WTC11 (cell line): ENCODE measurements around the gene ZC3H12C. TPM values are rescaled to one million over a fixed set of nuclear protein-coding genes. Genes with fewer than 3 reads are reported as not detected.

Experiments used
- ATAC-seq: fragments of 200-7000 bp; cut with Tn5 transposase; 2 replicates; pipeline ENCODE4 v1.10.0; 2021; ENCODE audit warnings: mild to moderate bottlenecking, moderate library complexity
- CTCF ChIA-PET: fragments of 300-600 bp; sonication (Branson Sonifier 250); formaldehyde crosslinking; loops from one replicate; lab custom pipeline; 2021; ENCODE audit warnings: antibody characterized with exemption; lab: Charles Lee
- POLR2A ChIA-PET: fragments of 350-600 bp; sonication (Branson Sonifier 250); formaldehyde crosslinking; loops from one replicate; lab custom pipeline; 2021; ENCODE audit warnings: antibody characterized with exemption; lab: Charles Lee
- DNase-seq: peaks from one replicate; pipeline ENCODE4 v3.0.0; 2021; ENCODE audit warnings: low spot score
- H3K27ac Mint-ChIP-seq: 2 replicates; pipeline ENCODE4 v1.8.0; 2021; ENCODE audit warnings: mixed read lengths
- H3K27me3 Mint-ChIP-seq: 2 replicates; pipeline ENCODE4 v1.8.0; 2021; ENCODE audit warnings: low read depth, mild to moderate bottlenecking, moderate library complexity, mixed read lengths
- H3K36me3 Mint-ChIP-seq: 2 replicates; pipeline ENCODE4 v1.8.0; 2021; ENCODE audit warnings: mixed read lengths
- H3K4me1 Mint-ChIP-seq: 2 replicates; pipeline ENCODE4 v1.8.0; 2022; ENCODE audit warnings: mixed read lengths
- H3K4me3 Mint-ChIP-seq: 2 replicates; pipeline ENCODE4 v1.8.0; 2021; ENCODE audit warnings: mild to moderate bottlenecking, moderate library complexity, mixed read lengths
- H3K9me3 Mint-ChIP-seq: 2 replicates; pipeline ENCODE4 v1.8.0; 2021; ENCODE audit warnings: mixed read lengths
- ATF2 ChIP-seq: sonication (generic); formaldehyde crosslinking; IDR thresholded peaks from 2 replicates; pipeline ENCODE4 v1.8.1; 2022; ENCODE audit warnings: low read depth, missing genetic modification reagents, borderline replicate concordance
- ESRRA ChIP-seq: sonication (generic); formaldehyde crosslinking; IDR thresholded peaks from 2 replicates; pipeline ENCODE4 v1.8.1; 2022; ENCODE audit warnings: mild to moderate bottlenecking, missing genetic modification reagents, borderline replicate concordance
- ETV6 ChIP-seq: sonication (generic); formaldehyde crosslinking; IDR thresholded peaks from 2 replicates; pipeline ENCODE4 v1.8.1; 2022; ENCODE audit warnings: mild to moderate bottlenecking, missing genetic modification reagents
- FOXP4 ChIP-seq: sonication (generic); formaldehyde crosslinking; IDR thresholded peaks from 2 replicates; pipeline ENCODE4 v1.8.0; 2022; ENCODE audit warnings: mild to moderate bottlenecking, missing genetic modification reagents
- IRF1 ChIP-seq: sonication (generic); formaldehyde crosslinking; IDR thresholded peaks from 2 replicates; pipeline ENCODE4 v1.8.0; 2023; ENCODE audit warnings: missing genetic modification reagents
- JAZF1 ChIP-seq: fragments of 250-450 bp; sonication (Bioruptor Pico); IDR thresholded peaks from 2 replicates; pipeline ENCODE4 v1.9.0; 2021; ENCODE audit warnings: moderate library complexity, mild to moderate bottlenecking, inconsistent platforms
- MXD4 ChIP-seq: fragments of 250-450 bp; sonication (Bioruptor Pico); IDR thresholded peaks from 2 replicates; pipeline ENCODE4 v1.8.0; 2021; ENCODE audit warnings: mild to moderate bottlenecking, moderate library complexity, borderline replicate concordance
- NFATC4 ChIP-seq: fragments of 250-450 bp; sonication (Bioruptor Pico); IDR thresholded peaks from 2 replicates; pipeline ENCODE4 v1.9.0; 2021; ENCODE audit warnings: mild to moderate bottlenecking
- NFE2L1 ChIP-seq: sonication (generic); formaldehyde crosslinking; IDR thresholded peaks from 2 replicates; pipeline ENCODE4 v1.8.1; 2023; ENCODE audit warnings: missing genetic modification reagents
- SOX15 ChIP-seq: fragments of 250-450 bp; sonication (Bioruptor Pico); IDR thresholded peaks from 2 replicates; pipeline ENCODE4 v1.9.0; 2021; ENCODE audit warnings: mild to moderate bottlenecking
- ZBTB21 ChIP-seq: sonication (generic); formaldehyde crosslinking; IDR thresholded peaks from 2 replicates; pipeline ENCODE4 v1.8.1; 2023; ENCODE audit warnings: mild to moderate bottlenecking, missing genetic modification reagents, borderline replicate concordance
- ZNF219 ChIP-seq: sonication (generic); formaldehyde crosslinking; IDR thresholded peaks from 2 replicates; pipeline ENCODE4 v1.8.0; 2023; ENCODE audit warnings: missing genetic modification reagents, mild to moderate bottlenecking, borderline replicate concordance
- ZNF396 ChIP-seq: fragments of 250-450 bp; sonication (Bioruptor Pico); IDR thresholded peaks from 2 replicates; pipeline ENCODE4 v1.8.0; 2021; ENCODE audit warnings: mild to moderate bottlenecking, moderate library complexity, borderline replicate concordance
- ZNF423 ChIP-seq: fragments of 250-450 bp; sonication (Bioruptor Pico); IDR thresholded peaks from 2 replicates; pipeline ENCODE4 v2.1.2; 2022; ENCODE audit warnings: mild to moderate bottlenecking, moderate library complexity
- ZNF512 ChIP-seq: sonication (generic); formaldehyde crosslinking; IDR thresholded peaks from 2 replicates; pipeline ENCODE4 v1.8.1; 2022; ENCODE audit warnings: missing genetic modification reagents, borderline replicate concordance
- ZNF671 ChIP-seq: fragments of 250-450 bp; sonication (Bioruptor Pico); IDR thresholded peaks from 2 replicates; pipeline ENCODE4 v1.8.0; 2021; ENCODE audit warnings: mild to moderate bottlenecking
- ZSCAN18 ChIP-seq: fragments of 250-450 bp; sonication (Bioruptor Pico); IDR thresholded peaks from 2 replicates; pipeline ENCODE4 v2.1.2; 2022; ENCODE audit warnings: mild to moderate bottlenecking, moderate library complexity
- total RNA-seq: library from RNA; stranded (reverse); gene quantifications from 3 replicates; pipeline ENCODE4 v1.2.3, GENCODE V29; 2021
- TF ChIP-seq, protein P1 (sequence below): fragments of 250-450 bp; sonication (Bioruptor Pico); IDR thresholded peaks from 2 replicates; pipeline ENCODE4 v1.9.0; 2021; ENCODE audit warnings: moderate library complexity, mild to moderate bottlenecking, inconsistent platforms, borderline replicate concordance
- TF ChIP-seq, protein P2 (sequence below): sonication (generic); formaldehyde crosslinking; IDR thresholded peaks from 2 replicates; pipeline ENCODE4 v1.8.1; 2023; ENCODE audit warnings: mild to moderate bottlenecking, missing genetic modification reagents
- TF ChIP-seq, protein P3 (sequence below): fragments of 250-450 bp; sonication (Bioruptor Pico); conservative IDR thresholded peaks from 2 replicates; pipeline ENCODE4 v1.9.0; 2021; ENCODE audit warnings: mild to moderate bottlenecking
- TF ChIP-seq, protein P4 (sequence below): sonication (generic); formaldehyde crosslinking; IDR thresholded peaks from 2 replicates; pipeline ENCODE4 v1.8.0; 2023; ENCODE audit warnings: mild to moderate bottlenecking, missing genetic modification reagents
- TF ChIP-seq, protein P5 (sequence below): sonication (generic); formaldehyde crosslinking; IDR thresholded peaks from 2 replicates; pipeline ENCODE4 v1.8.1; 2023; ENCODE audit warnings: mild to moderate bottlenecking, missing genetic modification reagents, moderate library complexity

The ZC3H12C gene
- total RNA-seq, 1 experiment from 2014 or later, result 2.4 TPM

- TF ChIP-seq, protein P1, sequence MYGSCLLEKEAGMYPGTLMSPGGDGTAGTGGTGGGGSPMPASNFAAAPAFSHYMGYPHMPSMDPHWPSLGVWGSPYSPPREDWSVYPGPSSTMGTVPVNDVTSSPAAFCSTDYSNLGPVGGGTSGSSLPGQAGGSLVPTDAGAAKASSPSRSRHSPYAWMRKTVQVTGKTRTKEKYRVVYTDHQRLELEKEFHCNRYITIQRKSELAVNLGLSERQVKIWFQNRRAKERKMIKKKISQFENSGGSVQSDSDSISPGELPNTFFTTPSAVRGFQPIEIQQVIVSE (CRISPR knock-in tag), result no peak
- TF ChIP-seq, protein P2, sequence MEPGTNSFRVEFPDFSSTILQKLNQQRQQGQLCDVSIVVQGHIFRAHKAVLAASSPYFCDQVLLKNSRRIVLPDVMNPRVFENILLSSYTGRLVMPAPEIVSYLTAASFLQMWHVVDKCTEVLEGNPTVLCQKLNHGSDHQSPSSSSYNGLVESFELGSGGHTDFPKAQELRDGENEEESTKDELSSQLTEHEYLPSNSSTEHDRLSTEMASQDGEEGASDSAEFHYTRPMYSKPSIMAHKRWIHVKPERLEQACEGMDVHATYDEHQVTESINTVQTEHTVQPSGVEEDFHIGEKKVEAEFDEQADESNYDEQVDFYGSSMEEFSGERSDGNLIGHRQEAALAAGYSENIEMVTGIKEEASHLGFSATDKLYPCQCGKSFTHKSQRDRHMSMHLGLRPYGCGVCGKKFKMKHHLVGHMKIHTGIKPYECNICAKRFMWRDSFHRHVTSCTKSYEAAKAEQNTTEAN, result no peak
- no peak for TF ChIP-seq ZSCAN18
- TF ChIP-seq ZBTB21, result no peak
- no peak for TF ChIP-seq ESRRA (CRISPR knock-in tag)
- TF ChIP-seq FOXP4, result no peak
- TF ChIP-seq NFATC4 (CRISPR knock-in tag), result no peak
- no peak for TF ChIP-seq JAZF1 (CRISPR knock-in tag)
- no peak for TF ChIP-seq ZNF219 (CRISPR knock-in tag)
- no peak for TF ChIP-seq ATF2 (CRISPR knock-in tag)
- no peak for TF ChIP-seq SOX15 (CRISPR knock-in tag)
- TF ChIP-seq ETV6 (CRISPR knock-in tag), result no peak
Measured at GRCh38 chr11:110160437-110160836, 67.2 kb downstream of the ZC3H12C start (continued).

DNA sequence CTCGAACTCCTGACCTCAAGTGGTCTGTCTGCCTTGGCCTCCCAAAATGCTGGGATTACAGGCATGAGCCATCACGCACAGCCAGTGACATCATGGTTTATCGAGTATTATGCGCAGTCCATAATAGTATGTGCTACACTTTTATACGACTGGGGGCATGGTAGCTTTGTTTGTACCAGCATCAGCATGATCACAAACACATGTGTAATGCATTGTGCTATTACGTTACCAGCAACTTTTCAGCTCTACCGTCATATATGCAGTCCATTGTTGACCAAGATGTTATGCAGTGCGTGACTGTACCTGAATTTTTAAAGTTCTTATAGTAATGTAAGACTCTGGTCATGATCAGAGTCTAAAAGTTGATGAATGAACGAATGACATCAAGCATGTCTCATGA lies 67.9 kb downstream of the ZC3H12C start:
- ChIA-PET POLR2A (no interaction called here), CTCF (no interaction called here)
- Mint-ChIP-seq H3K27ac (no peak overlapping the region), H3K4me1 (peaks cover 3% of the 10 kb centered on the region), H3K36me3 (peaks cover 14% of the 10 kb centered on the region), H3K4me3 (no peak overlapping the region), H3K9me3 (no peaks in the 10 kb centered on the region), H3K27me3 (no peaks in the 10 kb centered on the region)
- no peak for DNase-seq
- no peak for ATAC-seq
- TF ChIP-seq ZNF396, result no peak
- TF ChIP-seq, protein P3, sequence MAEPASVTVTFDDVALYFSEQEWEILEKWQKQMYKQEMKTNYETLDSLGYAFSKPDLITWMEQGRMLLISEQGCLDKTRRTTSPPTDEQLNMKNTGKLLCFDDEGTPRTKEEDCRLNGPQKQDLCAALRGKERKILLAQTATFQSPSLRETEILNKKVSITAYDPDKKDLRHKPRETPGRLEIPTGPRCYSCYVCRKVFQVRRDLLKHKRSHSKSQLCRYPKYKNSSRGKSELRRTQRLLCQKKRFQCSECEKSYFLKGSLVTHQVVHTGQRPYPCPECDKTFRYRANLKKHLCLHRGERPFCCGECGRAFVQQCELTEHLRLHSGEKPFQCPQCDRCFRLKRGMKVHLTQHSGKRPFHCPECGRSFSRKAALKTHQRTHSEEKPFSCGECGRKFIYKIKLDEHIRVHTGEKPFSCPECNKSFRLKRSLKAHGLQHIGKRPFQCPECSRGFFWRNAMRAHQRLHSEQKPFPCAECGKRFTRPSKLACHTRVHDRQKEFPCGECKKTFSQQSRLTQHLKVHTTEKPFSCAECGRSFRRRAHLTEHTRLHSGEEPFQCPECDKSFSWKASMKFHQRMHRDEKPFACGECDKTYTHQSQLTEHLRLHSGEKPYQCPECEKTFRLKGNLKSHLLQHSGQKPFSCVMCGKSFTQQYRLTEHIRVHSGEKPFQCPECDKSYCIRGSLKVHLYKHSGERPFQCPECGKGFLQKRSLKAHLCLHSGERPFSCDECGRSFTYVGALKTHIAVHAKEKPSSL (CRISPR knock-in tag), result no peak
- no peak for TF ChIP-seq MXD4 (CRISPR knock-in tag)
- no peak for TF ChIP-seq ZNF423
- TF ChIP-seq, protein P4, sequence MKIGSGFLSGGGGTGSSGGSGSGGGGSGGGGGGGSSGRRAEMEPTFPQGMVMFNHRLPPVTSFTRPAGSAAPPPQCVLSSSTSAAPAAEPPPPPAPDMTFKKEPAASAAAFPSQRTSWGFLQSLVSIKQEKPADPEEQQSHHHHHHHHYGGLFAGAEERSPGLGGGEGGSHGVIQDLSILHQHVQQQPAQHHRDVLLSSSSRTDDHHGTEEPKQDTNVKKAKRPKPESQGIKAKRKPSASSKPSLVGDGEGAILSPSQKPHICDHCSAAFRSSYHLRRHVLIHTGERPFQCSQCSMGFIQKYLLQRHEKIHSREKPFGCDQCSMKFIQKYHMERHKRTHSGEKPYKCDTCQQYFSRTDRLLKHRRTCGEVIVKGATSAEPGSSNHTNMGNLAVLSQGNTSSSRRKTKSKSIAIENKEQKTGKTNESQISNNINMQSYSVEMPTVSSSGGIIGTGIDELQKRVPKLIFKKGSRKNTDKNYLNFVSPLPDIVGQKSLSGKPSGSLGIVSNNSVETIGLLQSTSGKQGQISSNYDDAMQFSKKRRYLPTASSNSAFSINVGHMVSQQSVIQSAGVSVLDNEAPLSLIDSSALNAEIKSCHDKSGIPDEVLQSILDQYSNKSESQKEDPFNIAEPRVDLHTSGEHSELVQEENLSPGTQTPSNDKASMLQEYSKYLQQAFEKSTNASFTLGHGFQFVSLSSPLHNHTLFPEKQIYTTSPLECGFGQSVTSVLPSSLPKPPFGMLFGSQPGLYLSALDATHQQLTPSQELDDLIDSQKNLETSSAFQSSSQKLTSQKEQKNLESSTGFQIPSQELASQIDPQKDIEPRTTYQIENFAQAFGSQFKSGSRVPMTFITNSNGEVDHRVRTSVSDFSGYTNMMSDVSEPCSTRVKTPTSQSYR (CRISPR knock-in tag), result no peak
- no peak for TF ChIP-seq ZNF671
- TF ChIP-seq NFE2L1 (CRISPR knock-in tag), result no peak
- TF ChIP-seq, protein P5, sequence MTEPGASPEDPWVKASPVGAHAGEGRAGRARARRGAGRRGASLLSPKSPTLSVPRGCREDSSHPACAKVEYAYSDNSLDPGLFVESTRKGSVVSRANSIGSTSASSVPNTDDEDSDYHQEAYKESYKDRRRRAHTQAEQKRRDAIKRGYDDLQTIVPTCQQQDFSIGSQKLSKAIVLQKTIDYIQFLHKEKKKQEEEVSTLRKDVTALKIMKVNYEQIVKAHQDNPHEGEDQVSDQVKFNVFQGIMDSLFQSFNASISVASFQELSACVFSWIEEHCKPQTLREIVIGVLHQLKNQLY (CRISPR knock-in tag), result no peak
- no peak for TF ChIP-seq ZNF512 (CRISPR knock-in tag)
- TF ChIP-seq IRF1 (CRISPR knock-in tag), result no peak
